Stimulated activated CD8-positive, alpha-beta memory T cell treated with anti-CD3 and anti-CD28 coated beads, Interleukin-4, amount 100 ng/mL, for 24 hours (primary cell): ENCODE data around the gene HAL.

Experiments used
- DNase-seq: peaks from one replicate; pipeline ENCODE4 v3.0.0-alpha.2; 2020; ENCODE audit warnings: low read depth

Gene HAL

GRCh38 chr12:95942101-95942523 is 54.0 kb downstream of the HAL start:
- DNase-seq = no peak

- no peak for DNase-seq
Observed at GRCh38 chr12:95940514-95940913, 55.6 kb downstream of the HAL start.
